NK-92 (cell line): ENCODE results near the gene CDYL2.

Source experiments
- DNase-seq: peaks from one replicate; lab custom pipeline; 2025; ENCODE audit not compliant: unreplicated experiment; lab: John Stamatoyannopoulos, UW

Gene CDYL2

GRCh38 chr16:80628254-80628653 is 176.1 kb downstream of the CDYL2 start:
- DNase-seq = no peak

GRCh38 chr16:80627108-80627507 is 177.3 kb downstream of the CDYL2 start:
- no peak for DNase-seq

GRCh38 chr16:80623376-80623775 is 181.0 kb downstream of the CDYL2 start:
- no peak for DNase-seq

GRCh38 chr16:80622007-80622406 is 182.4 kb downstream of the CDYL2 start:
- no peak for DNase-seq

GRCh38 chr16:80620736-80621605 is 183.4 kb downstream of the CDYL2 start:
- DNase-seq = no peak

GRCh38 chr16:80619824-80620223 is 184.6 kb downstream of the CDYL2 start:
- DNase-seq = no peak

GRCh38 chr16:80618862-80619648 is 185.3 kb downstream of the CDYL2 start:
- no peak for DNase-seq

GRCh38 chr16:80616362-80616761 is 188.0 kb downstream of the CDYL2 start:
- no peak for DNase-seq

- no peak for DNase-seq
These were observed 188.7 kb downstream of the CDYL2 start for GRCh38 chr16:80615735-80616134.

GRCh38 chr16:80614908-80615671 is 189.3 kb downstream of the CDYL2 start:
- no peak for DNase-seq

- no peak for DNase-seq
These were observed 191.9 kb downstream of the CDYL2 start for GRCh38 chr16:80612461-80613017.

- no peak for DNase-seq
These were observed 192.5 kb downstream of the CDYL2 start for GRCh38 chr16:80611930-80612327.

- DNase-seq = no peak
These were observed 193.0 kb downstream of the CDYL2 start for GRCh38 chr16:80611171-80611929.

GRCh38 chr16:80610481-80611156 is 193.8 kb downstream of the CDYL2 start:
- no peak for DNase-seq

GRCh38 chr16:80608946-80609345 is 195.5 kb downstream of the CDYL2 start:
- DNase-seq = no peak

GRCh38 chr16:80607204-80607603 is 197.2 kb downstream of the CDYL2 start:
- no peak for DNase-seq

GRCh38 chr16:80606221-80606766 is 198.1 kb downstream of the CDYL2 start:
- no peak for DNase-seq

- DNase-seq = no peak
These were observed 199.6 kb downstream of the CDYL2 start for GRCh38 chr16:80604600-80605355.

GRCh38 chr16:80602894-80603293 is 201.5 kb downstream of the CDYL2 start:
- DNase-seq = no peak
